ENCODE measurements around the gene PIK3C2A. TPM values are rescaled to one million over a fixed set of nuclear protein-coding genes. Genes with fewer than 3 reads are reported as not detected.

The PIK3C2A gene
- total and polyA plus RNA-seq, 10 of the 15 experiments (the other 5 are each of a cell fraction or from before 2014, with no cell fraction given) = 1.6 to 20.6 (median 9.1) TPM

DNA sequence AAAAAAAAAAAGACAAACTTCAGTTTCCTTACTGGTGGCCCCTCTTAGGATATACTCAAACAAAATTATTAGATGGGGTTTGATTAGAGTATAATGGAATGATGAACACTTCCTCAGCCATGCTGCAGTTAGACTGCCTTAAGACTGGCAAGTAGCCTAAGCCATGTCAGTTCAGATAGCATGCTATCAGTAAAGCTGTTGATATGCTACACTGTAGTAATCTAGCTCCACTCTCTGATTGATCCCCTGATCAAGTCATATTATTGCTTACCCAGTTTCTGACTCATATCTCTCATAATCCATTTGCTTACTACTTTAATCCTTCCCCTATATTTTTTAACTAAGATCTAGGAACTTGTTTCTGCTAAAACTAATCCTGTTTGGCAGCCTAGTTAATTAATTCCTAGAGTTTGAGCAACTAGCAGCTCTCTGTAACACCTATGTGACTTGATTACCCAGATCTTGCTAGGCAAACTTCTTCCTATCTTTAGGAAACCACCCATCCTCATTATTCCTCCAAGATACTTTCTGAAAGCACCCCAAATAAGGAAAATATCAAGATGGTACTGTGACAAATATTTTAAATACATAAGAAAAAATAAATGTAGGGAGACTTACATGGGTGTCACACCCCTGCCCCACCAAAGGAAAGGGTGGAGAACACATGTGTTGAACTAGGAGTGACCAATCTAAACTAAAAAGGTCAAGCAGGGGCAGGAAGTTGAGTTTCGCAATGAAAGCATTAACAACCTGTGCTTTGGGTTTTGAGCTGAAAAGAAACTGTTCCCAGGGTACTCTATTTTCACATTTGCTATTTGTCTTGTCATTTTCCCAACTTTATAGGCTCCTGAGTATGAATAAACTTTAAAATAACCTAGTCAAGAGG lies 43.2 kb downstream of the PIK3C2A start:
- Histone ChIP-seq H3K4me2 (ENCODE audit: control insufficient read depth, insufficient read depth) (peak overlapping the region; percentile 18; the same call in 1 of the 2 replicates), H3K9me3 (replicated peaks; ENCODE audit: control insufficient read depth, insufficient read depth, low read length) (no peaks in the 10 kb centered on the region), H3K4me1 (ENCODE audit: control insufficient read depth, insufficient read depth, low read length) (peaks cover 21% of the 10 kb centered on the region), H3K79me2 (ENCODE audit: control insufficient read depth, insufficient read depth, low read length) (peaks cover 2% of the 10 kb centered on the region), H3K9ac (ENCODE audit: control insufficient read depth, insufficient read depth, low read length) (no peak overlapping the region; the same call in 1 of the 2 replicates), H3K36me3 (ENCODE audit: control insufficient read depth in 2 of 2, insufficient read depth in 2 of 2, low read length in 1 of 2) (no peaks in the 10 kb centered on the region), H4K20me1 (ENCODE audit: control insufficient read depth, insufficient read depth) (no peaks in the 10 kb centered on the region), H2AFZ (ENCODE audit: control insufficient read depth, low read depth, low read length) (no peak overlapping the region; the same call in 1 of the 2 replicates), H3K27me3 (replicated peaks in 1 of 2; ENCODE audit: control insufficient read depth in 2 of 2, insufficient read depth in 2 of 2, low read length in 1 of 2) (no peaks in the 10 kb centered on the region), H3K4me3 (no peak overlapping the region), H3K27ac (ENCODE audit: control insufficient read depth, insufficient read depth) (peak overlapping the region; percentile 56)
- BruUV-seq (replicated peaks) = no TSS peak
- TF ChIP-seq NR2F1 (conservative IDR thresholded peaks at IDR 0.05) (peak; percentile 68; the same call in 1 of the 2 replicates), NFYB (IDR thresholded peaks at IDR 0.05; ENCODE audit: insufficient read depth, low read depth, low read length) (no peak), ZNF24 (IDR thresholded peaks at IDR 0.05) (no peak), TAF1 (IDR thresholded peaks at IDR 0.05; ENCODE audit: borderline replicate concordance, low read depth, low read length) (no peak), STAT3 (IDR thresholded peaks at IDR 0.05; ENCODE audit: low read depth, low read length) (no peak)
- WGBS (ENCODE audit: insufficient coverage, insufficient replicate concordance, low lambda C conversion rate, missing lambda C conversion rate) = 64% methylated on average over 1 of the region's 1 CpG
- RAD21 ChIA-PET (ENCODE audit: unreplicated experiment) = interaction anchor here (1.5 kb wide), 1 partner anchor 43 kb away, joined by 4 read pairs; the partner anchor contains the start of gene PIK3C2A
- FAIRE-seq (no peak), DNase-seq (ENCODE audit: low read depth, low spot score) (no peak), ATAC-seq (peak; percentile 56)
- intact Hi-C loops (cut with micrococcal nuclease; ENCODE audit: unreplicated experiment) (no loop called here), in situ Hi-C loops (cut with MboI) (no loop called here)
- POLR2A ChIA-PET = interaction anchor here (0.6 to 1.1 kb wide), 2 partner anchors 15 to 87 kb away, joined by 3 to 5 read pairs; partner anchors contain the start of gene RPS13
- SMC1A ChIA-PET (ENCODE audit: uncharacterized antibody, unreplicated experiment) = interaction anchor here (1.2 kb wide), 1 partner anchor 13 kb away, joined by 3 read pairs; no protein-coding TSS in a partner anchor
- CTCF ChIA-PET = no interaction called here

DNA sequence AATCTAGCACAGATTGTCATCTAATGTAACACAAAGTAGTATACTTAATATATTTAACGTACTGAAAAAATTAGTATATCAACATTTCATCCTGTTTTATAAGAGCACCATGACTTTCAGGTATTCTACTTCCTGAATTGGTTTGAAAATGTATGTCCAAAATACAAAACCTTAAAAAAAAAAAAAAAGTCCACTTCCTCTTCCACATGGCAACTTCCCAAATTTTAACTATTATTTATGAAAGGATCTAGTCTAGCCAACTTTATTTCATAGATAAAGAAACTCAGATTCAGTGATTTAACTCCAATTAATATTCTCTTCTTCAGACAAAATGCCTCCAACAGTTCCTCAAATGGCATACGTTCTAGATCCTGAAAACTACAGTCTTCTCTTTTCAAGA lies 44.0 kb downstream of the PIK3C2A start:
- Histone ChIP-seq H3K79me2 (ENCODE audit: control insufficient read depth, insufficient read depth, low read length) (peaks cover 2% of the 10 kb centered on the region), H2AFZ (ENCODE audit: control insufficient read depth, low read depth, low read length) (no peak overlapping the region), H3K27me3 (replicated peaks in 1 of 2; ENCODE audit: control insufficient read depth in 2 of 2, insufficient read depth in 2 of 2, low read length in 1 of 2) (no peaks in the 10 kb centered on the region), H4K20me1 (ENCODE audit: control insufficient read depth, insufficient read depth) (no peaks in the 10 kb centered on the region), H3K4me3 (no peak overlapping the region), H3K27ac (ENCODE audit: control insufficient read depth, insufficient read depth) (no peak overlapping the region), H3K9me3 (replicated peaks; ENCODE audit: control insufficient read depth, insufficient read depth, low read length) (no peaks in the 10 kb centered on the region), H3K4me1 (ENCODE audit: control insufficient read depth, insufficient read depth, low read length) (peaks cover 21% of the 10 kb centered on the region), H3K36me3 (ENCODE audit: control insufficient read depth in 2 of 2, insufficient read depth in 2 of 2, low read length in 1 of 2) (no peaks in the 10 kb centered on the region), H3K4me2 (ENCODE audit: control insufficient read depth, insufficient read depth) (no peak overlapping the region), H3K9ac (ENCODE audit: control insufficient read depth, insufficient read depth, low read length) (no peak overlapping the region)
- FAIRE-seq = no peak
- ChIA-PET CTCF (no interaction called here), RAD21 (ENCODE audit: unreplicated experiment) (interaction anchor here (1.5 kb wide), 1 partner anchor 44 kb away, joined by 4 read pairs; the partner anchor contains the start of gene PIK3C2A), POLR2A (no interaction called here), SMC1A (ENCODE audit: uncharacterized antibody, unreplicated experiment) (interaction anchor here (1.0 to 1.4 kb wide), 4 partner anchors 12 to 44 kb away, joined by 3 to 5 read pairs (median 3); partner anchors contain the start of gene PIK3C2A)
- intact Hi-C loops (cut with micrococcal nuclease; ENCODE audit: unreplicated experiment) (no loop called here), in situ Hi-C loops (cut with MboI) (no loop called here)
- DNase-seq (ENCODE audit: low read depth, low spot score) = no peak
- 100% methylated on average over 2 of the region's 2 CpGs for WGBS (ENCODE audit: insufficient coverage, insufficient replicate concordance, low lambda C conversion rate, missing lambda C conversion rate)
- BruUV-seq (replicated peaks) = no TSS peak
- no peak for ATAC-seq
- TF ChIP-seq, protein P1, sequence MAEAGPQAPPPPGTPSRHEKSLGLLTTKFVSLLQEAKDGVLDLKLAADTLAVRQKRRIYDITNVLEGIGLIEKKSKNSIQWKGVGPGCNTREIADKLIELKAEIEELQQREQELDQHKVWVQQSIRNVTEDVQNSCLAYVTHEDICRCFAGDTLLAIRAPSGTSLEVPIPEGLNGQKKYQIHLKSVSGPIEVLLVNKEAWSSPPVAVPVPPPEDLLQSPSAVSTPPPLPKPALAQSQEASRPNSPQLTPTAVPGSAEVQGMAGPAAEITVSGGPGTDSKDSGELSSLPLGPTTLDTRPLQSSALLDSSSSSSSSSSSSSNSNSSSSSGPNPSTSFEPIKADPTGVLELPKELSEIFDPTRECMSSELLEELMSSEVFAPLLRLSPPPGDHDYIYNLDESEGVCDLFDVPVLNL (IDR thresholded peaks at IDR 0.05; ENCODE audit: low read depth, low read length) = no peak
- no peak for TF ChIP-seq ETV6 (conservative IDR thresholded peaks at IDR 0.05 in 1 of 2, IDR thresholded peaks at IDR 0.05 in 1 of 2; ENCODE audit: borderline replicate concordance in 1 of 2, low read depth in 1 of 2)
- no peak for TF ChIP-seq WRNIP1 (IDR thresholded peaks at IDR 0.05; ENCODE audit: borderline replicate concordance, low read depth, low read length)
- TF ChIP-seq EED (IDR thresholded peaks at IDR 0.05; ENCODE audit: low read depth) = no peak
- TF ChIP-seq ATF7 (IDR thresholded peaks at IDR 0.05; ENCODE audit: low read depth) = no peak
- no peak for TF ChIP-seq LARP7 (IDR thresholded peaks at IDR 0.05)
- TF ChIP-seq TCF3 (IDR thresholded peaks at IDR 0.05; ENCODE audit: borderline replicate concordance, insufficient read depth, low read depth, low read length) = no peak
- no peak for TF ChIP-seq JUND (IDR thresholded peaks at IDR 0.05; ENCODE audit: low read depth, low read length)
- TF ChIP-seq SMARCA5 (IDR thresholded peaks at IDR 0.05) = no peak
- TF ChIP-seq ZNF207 (IDR thresholded peaks at IDR 0.05; ENCODE audit: borderline replicate concordance) = no peak

All from GM12878 (cell line).